K562 (cell line): ENCODE results near the gene AMN1. TPM values are rescaled to one million over a fixed set of nuclear protein-coding genes. Genes with fewer than 3 reads are reported as not detected.

Source experiments
- ATAC-seq: fragments of 200-7000 bp; cut with Tn5 transposase; 3 replicates; pipeline ENCODE4 v1.9.1; 2020; ENCODE audit warnings: moderate library complexity
- BruUV-seq: library from RNA; stranded (reverse); fragments of 400-500 nt; replicated peaks from 2 replicates; lab custom pipeline; 2021; lab: Mats Ljungman, UMichigan
- CTCF ChIA-PET: fragments of 300-600 bp; formaldehyde crosslinking; extraction: SDS; loops from one replicate; lab custom pipeline; 2021; ENCODE audit warnings: low intra/inter-chr PET ratio; lab: Yijun Ruan, JAX
- POLR2A ChIA-PET: fragments of 300-600, 350-650 bp; sonication (Branson Sonifier 250); formaldehyde crosslinking; extraction: SDS; loops from one replicate; lab custom pipeline; 2021; ENCODE audit warnings: antibody characterized with exemption, inconsistent platforms; lab: Yijun Ruan, JAX
- DNase-seq, 4 experiments: peaks; one replicate each; pipeline versions ENCODE4 v3.0.0 to v3.0.0-alpha.2; 2011 to 2018; ENCODE audit warnings: low spot score in 3 of 4, mixed read lengths in 3 of 4; ENCODE audit errors: extremely low read depth in 1 of 4
- FAIRE-seq: peaks from 2 replicates; lab custom pipeline; 2011; peaks lifted over from hg19 to GRCh38; lab: Jason Lieb, UNC
- H2AFZ ChIP-seq: 2 replicates; pipeline ENCODE4 v1.6.0; 2011; ENCODE audit warnings: low read depth, low read length, control low read depth, inconsistent platforms
- H3K27ac ChIP-seq: fragments of 200-600 bp; 3 replicates; pipeline ENCODE4 v1.8.0; 2011; ENCODE audit warnings: low read depth, mild to moderate bottlenecking, control low read depth, inconsistent platforms, low read length, moderate library complexity, mixed read lengths; ENCODE audit errors: extremely low read depth
- H3K27me3 ChIP-seq, 2 experiments: fragments of 300-600 bp in 1 of 2; 2 replicates in 1 of 2; 3 replicates in 1 of 2; pipeline versions ENCODE4 v1.6.0 to v1.8.0; 2011; ENCODE audit warnings: inconsistent platforms in 2 of 2, low read length in 2 of 2, mild to moderate bottlenecking in 1 of 2, mixed read lengths in 1 of 2, moderate library complexity in 1 of 2; ENCODE audit not compliant: control insufficient read depth in 2 of 2, insufficient read depth in 2 of 2
- H3K36me3 ChIP-seq: fragments of 300-600 bp; 3 replicates; pipeline ENCODE4 v1.8.0; 2011; ENCODE audit warnings: mild to moderate bottlenecking, low read length, inconsistent platforms; ENCODE audit not compliant: control insufficient read depth, insufficient read depth
- H3K4me1 ChIP-seq, 2 experiments: fragments of 200-600 bp in 1 of 2; replicated peaks in 1 of 2; 2 replicates in 1 of 2; 3 replicates in 1 of 2; pipeline versions ENCODE4 v1.5.1 to v1.8.0; 2011; ENCODE audit warnings: inconsistent platforms in 2 of 2, low read length in 2 of 2, mild to moderate bottlenecking in 1 of 2, mixed read lengths in 1 of 2, moderate library complexity in 1 of 2; ENCODE audit not compliant: control insufficient read depth in 2 of 2, insufficient read depth in 2 of 2
- H3K4me2 ChIP-seq: 2 replicates; pipeline ENCODE4 v1.6.1; 2011; ENCODE audit warnings: low read length, control low read depth, inconsistent platforms, mixed read lengths; ENCODE audit not compliant: insufficient read depth
- H3K4me3 ChIP-seq: fragments of 200-600 bp; sonication (generic), shearing (Covaris generic); 2 replicates; pipeline ENCODE4 v1.5.1; 2016; ENCODE audit warnings: control low read depth, inconsistent platforms
- H3K79me2 ChIP-seq: fragments of 200-600 bp; 3 replicates; pipeline ENCODE4 v1.8.0; 2011; ENCODE audit warnings: low read length, inconsistent platforms; ENCODE audit not compliant: control insufficient read depth, insufficient read depth
- H3K9ac ChIP-seq, 2 experiments: 2 replicates each; pipeline versions ENCODE4 v1.6.0 to v1.6.1; 2011; ENCODE audit warnings: low read depth in 2 of 2, low read length in 2 of 2, control low read depth in 1 of 2, inconsistent platforms in 1 of 2, mild to moderate bottlenecking in 1 of 2, mixed read lengths in 1 of 2; ENCODE audit not compliant: insufficient read depth in 1 of 2
- H3K9me1 ChIP-seq: one replicate; pipeline ENCODE4 v1.6.0; 2011; ENCODE audit warnings: inconsistent platforms, mild to moderate bottlenecking, low read length, moderate library complexity; ENCODE audit not compliant: control insufficient read depth, insufficient read depth
- H3K9me3 ChIP-seq: replicated peaks from 2 replicates; pipeline ENCODE4 v1.5.1; 2011; ENCODE audit warnings: low read depth, low read length, inconsistent platforms; ENCODE audit not compliant: control insufficient read depth, insufficient read depth
- H4K20me1 ChIP-seq: replicated peaks from 2 replicates; pipeline ENCODE4 v1.6.1; 2011; ENCODE audit warnings: low read length, inconsistent platforms, mixed read lengths; ENCODE audit not compliant: control insufficient read depth, insufficient read depth
- ATF6 ChIP-seq: sonication (generic); formaldehyde crosslinking; IDR thresholded peaks from 2 replicates; pipeline ENCODE4 v1.4.0; 2020; ENCODE audit warnings: mild to moderate bottlenecking, missing genetic modification reagents
- ESRRA ChIP-seq: fragments of 450-650 bp; IDR thresholded peaks from 2 replicates; pipeline ENCODE4 v1.6.1; 2014; ENCODE audit warnings: low read depth, mild to moderate bottlenecking, moderate library complexity, borderline replicate concordance
- HNRNPH1 ChIP-seq: fragments of 200-400 bp; formaldehyde crosslinking; optimal IDR thresholded peaks from 2 replicates; pipeline ENCODE3; 2017; ENCODE audit warnings: low read depth, mild to moderate bottlenecking, low read length, moderate library complexity
- IRF9 ChIP-seq: fragments of 450-650 bp; IDR thresholded peaks from 2 replicates; pipeline ENCODE4 v1.6.1; 2016; ENCODE audit warnings: missing biosample characterization, missing genetic modification characterization
- MYC ChIP-seq, 2 experiments: fragments of 250-450 bp in 1 of 2; sonication (Bioruptor Pico) in 1 of 2; IDR thresholded peaks; 2 replicates each; pipeline versions ENCODE4 v1.5.1 to v1.6.1; 2012 to 2021; ENCODE audit warnings: low read depth in 2 of 2, borderline replicate concordance in 1 of 2, improper control_type of control experiment in 1 of 2, low read length in 1 of 2, mild to moderate bottlenecking in 1 of 2, moderate library complexity in 1 of 2
- NRF1 ChIP-seq, 2 experiments: fragments of 450-650 bp; IDR thresholded peaks in 1 of 2; conservative IDR thresholded peaks in 1 of 2; 2 replicates each; pipeline ENCODE4 v1.6.1; 2014; ENCODE audit warnings: mild to moderate bottlenecking in 2 of 2
- SIN3A ChIP-seq, 2 experiments: fragments of 150-350 bp in 1 of 2; IDR thresholded peaks; 2 replicates each; pipeline ENCODE4 v1.6.1; 2011 to 2016; ENCODE audit warnings: borderline replicate concordance in 2 of 2, low read depth in 2 of 2, low read length in 2 of 2, mild to moderate bottlenecking in 2 of 2, moderate library complexity in 2 of 2; ENCODE audit not compliant: control insufficient read depth in 1 of 2
- ZNF407 ChIP-seq: fragments of 450-650 bp; IDR thresholded peaks from 2 replicates; pipeline ENCODE4 v1.6.1; 2016; ENCODE audit warnings: low read depth
- WGBS: fragments of 100-300 bp; shearing (Covaris generic); methylation state at CpG from one replicate; pipeline ENCODE4 v1.1.6; 2016; ENCODE audit warnings: low coverage, mixed read lengths; ENCODE audit not compliant: insufficient coverage; ENCODE audit errors: missing lambda C conversion rate; 5-methylcytosine and 5-hydroxymethylcytosine counted together
- in situ Hi-C: fragments of 300-500 bp; cut with MboI; formaldehyde crosslinking; loops from 4 replicates; pipeline ENCODE4 v1.15.0; 2018; ENCODE audit warnings: inconsistent platforms, mixed read lengths
- intact Hi-C: fragments of 100-400 bp; cut with micrococcal nuclease; formaldehyde crosslinking; loops from 2 replicates; pipeline ENCODE4 v1.14.2; 2022
- polyA plus RNA-seq, 8 experiments: library from polyadenylated mRNA; depleted of rRNA in 4 of 8; stranded (reverse) in 5 of 8; unstranded in 3 of 8; fragments of >200 nt; fragmentation: Nextera tagmentation in 2 of 8; fragmentation: Illumina TruSeq in 1 of 8; extraction: Ambion mirVana in 2 of 8; extraction: Trizol in 1 of 8; gene quantifications; 2 replicates each; pipeline versions ENCODE4 v1.2.1 to v1.2.3, GENCODE V29; 2011 to 2014; ENCODE audit warnings: inconsistent platforms in 1 of 8, missing spikeins in 1 of 8
- total RNA-seq, 7 experiments: library from RNA; depleted of rRNA in 6 of 7; stranded (reverse); fragments of >200 nt in 6 of 7; fragmentation: Illumina TruSeq in 2 of 7; extraction: Trizol in 2 of 7; gene quantifications; 2 replicates each; pipeline versions ENCODE4 v1.2.1 to v1.2.3, GENCODE V29; 2011 to 2021; ENCODE audit warnings: low replicate concordance in 1 of 7

The AMN1 gene
- total and polyA plus RNA-seq, 9 of the 15 experiments (the other 6 are each of a cell fraction or from before 2014, with no cell fraction given): 5.2 to 27.6 (median 13.0) TPM

GRCh38 chr12:31655792-31656191 is 73.0 kb downstream of the AMN1 start:
- no peak for DNase-seq
- ChIA-PET CTCF (no interaction called here), POLR2A (interaction anchor here (1.4 kb wide), 1 partner anchor 9 kb away, joined by 5 read pairs; no protein-coding TSS in a partner anchor)
- Histone ChIP-seq H3K79me2 (no peaks in the 10 kb centered on the region), H2AFZ (peak overlapping the region; percentile 82), H3K9me3 (no peaks in the 10 kb centered on the region), H3K27me3 (no peaks in the 10 kb centered on the region), H3K9ac (no peak overlapping the region), H3K4me1 (peaks cover 3 to 6% of the 10 kb centered on the region in 2 experiments; a peak in 3 of 5 replicates), H3K9me1 (no peaks in the 10 kb centered on the region), H3K27ac (no peak overlapping the region), H3K4me2 (no peak overlapping the region), H3K4me3 (no peak overlapping the region), H4K20me1 (no peaks in the 10 kb centered on the region), H3K36me3 (no peaks in the 10 kb centered on the region)
- ATAC-seq: no peak
- intact Hi-C loops (loop anchor here (5.0 to 10.0 kb wide), 3 partner anchors 77 to 1099 kb away; partner anchors contain the start of gene YARS2), in situ Hi-C loops (loop anchor here (5.0 kb wide), 1 partner anchor 652 kb away; no protein-coding TSS in a partner anchor)
- WGBS: 88% methylated on average over 1 of the region's 1 CpG
- no TSS peak for BruUV-seq
- no peak for FAIRE-seq
- TF ChIP-seq MYC (IDR thresholded peaks at IDR 0.05; ENCODE audit: low read depth, low read length) (no peak), MYC (CRISPR knock-in tag; IDR thresholded peaks at IDR 0.05; ENCODE audit: borderline replicate concordance, low read depth) (no peak), HNRNPH1 (no peak), SIN3A (IDR thresholded peaks at IDR 0.05; ENCODE audit: borderline replicate concordance in 2 of 2, control insufficient read depth in 1 of 2, low read depth in 2 of 2, low read length in 2 of 2) (no peak), ZNF407 (no peak), NRF1 (conservative IDR thresholded peaks at IDR 0.05 in 1 of 2, IDR thresholded peaks at IDR 0.05 in 1 of 2) (no peak), ESRRA (no peak), IRF9 (no peak), ATF6 (CRISPR knock-in tag) (no peak)
